ENCODE results near the gene DCP1A.
A peak's percentile ranks its signal among the peaks of the same experiment; 100 is the strongest.
"Not testable (repeated sequence)": the region's sequence is repeated elsewhere in the genome, so short reads cannot be mapped to it uniquely, and the experiment has no call there.

DCP1A gene

GRCh38 chr3:53261712-53262111 lies 85.6 kb downstream of the DCP1A start:
- no peak for DNase-seq

DNA sequence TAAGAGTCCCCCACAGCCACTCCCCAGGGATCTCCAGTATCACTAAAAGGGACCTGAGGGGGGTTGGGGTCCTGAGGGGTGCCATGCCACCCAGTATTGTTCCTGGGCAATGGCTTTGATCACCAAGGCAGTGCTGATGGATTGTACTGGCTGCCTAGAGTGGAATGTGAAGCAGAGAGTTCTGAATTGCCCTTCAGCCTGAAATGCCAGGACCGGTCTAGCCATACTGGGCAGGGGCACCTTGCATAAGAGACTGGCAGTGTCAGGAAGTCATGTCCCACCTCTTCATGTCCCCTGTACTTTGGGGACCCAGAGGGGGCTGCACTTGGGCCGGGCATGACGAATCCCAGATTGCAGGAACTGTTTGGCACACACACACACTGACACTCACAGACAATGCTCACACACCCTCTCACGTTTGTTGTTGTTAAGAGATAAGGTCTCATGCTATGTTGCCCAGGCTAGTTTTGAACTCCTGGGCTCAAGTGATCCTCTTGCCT lies 87.0 kb downstream of the DCP1A start:
- no peak for DNase-seq

DNA sequence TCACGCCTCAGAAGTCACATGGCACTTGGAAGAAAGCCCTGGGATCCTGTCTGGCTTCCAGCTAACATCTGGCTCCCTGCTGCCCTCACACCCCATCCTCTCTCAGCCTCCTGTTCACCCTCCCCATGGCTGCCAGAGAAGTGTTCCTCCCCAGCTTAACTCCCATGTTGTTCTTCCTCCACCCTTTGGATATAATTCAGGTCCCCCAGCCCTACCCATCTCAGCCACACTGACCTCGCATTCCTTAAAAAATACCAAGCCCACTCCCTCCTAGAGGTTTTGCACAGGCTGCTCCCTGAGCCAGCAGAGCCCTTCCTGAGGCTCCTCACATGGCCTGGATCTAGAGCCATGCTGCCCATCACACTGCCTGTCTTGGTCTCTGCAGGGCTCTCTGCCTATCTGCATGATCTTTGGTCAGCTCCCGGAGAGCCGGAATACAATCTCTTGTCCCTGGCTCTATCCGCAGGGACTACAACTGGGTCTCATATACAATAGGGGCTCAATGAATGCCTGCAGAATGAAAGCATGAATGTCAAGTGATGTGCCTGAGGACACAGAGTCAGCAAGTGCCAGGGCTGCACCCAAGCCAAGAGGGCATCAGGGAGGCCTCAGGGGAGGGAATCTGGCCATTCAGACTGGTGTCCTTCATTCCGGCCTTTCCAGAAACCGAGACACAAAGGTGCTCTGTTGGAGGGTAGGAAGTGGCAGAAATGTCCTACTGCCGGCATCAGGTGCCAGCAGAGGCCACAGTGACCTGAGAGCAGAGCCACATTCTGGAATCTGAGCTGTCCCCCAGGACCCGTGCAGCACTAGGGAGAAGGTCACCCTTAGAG lies 87.7 kb downstream of the DCP1A start:
- peak; percentile 3 for DNase-seq

- DNase-seq, result no peak
These were observed 88.5 kb downstream of the DCP1A start for GRCh38 chr3:53258600-53259426.

- no peak for DNase-seq
These were observed 89.9 kb downstream of the DCP1A start for GRCh38 chr3:53257465-53257864.

DNA sequence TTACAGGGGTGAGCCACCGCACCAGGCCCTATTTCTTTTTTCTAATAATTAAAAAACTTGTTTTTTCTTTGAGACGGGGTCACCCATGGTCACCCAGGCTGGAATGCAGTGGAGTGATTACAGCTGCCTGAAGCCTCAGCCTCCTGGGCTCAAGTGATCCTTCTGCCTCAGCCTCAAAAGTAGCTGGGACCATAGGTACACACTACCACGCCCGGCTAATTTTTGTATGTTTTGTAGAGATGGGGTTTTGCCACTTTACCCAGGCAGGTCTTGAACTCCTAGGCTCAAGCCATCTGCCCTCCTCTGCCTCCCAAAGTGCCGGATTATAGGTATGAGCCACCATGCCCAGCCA lies 90.7 kb downstream of the DCP1A start:
- no peak for DNase-seq

DNA sequence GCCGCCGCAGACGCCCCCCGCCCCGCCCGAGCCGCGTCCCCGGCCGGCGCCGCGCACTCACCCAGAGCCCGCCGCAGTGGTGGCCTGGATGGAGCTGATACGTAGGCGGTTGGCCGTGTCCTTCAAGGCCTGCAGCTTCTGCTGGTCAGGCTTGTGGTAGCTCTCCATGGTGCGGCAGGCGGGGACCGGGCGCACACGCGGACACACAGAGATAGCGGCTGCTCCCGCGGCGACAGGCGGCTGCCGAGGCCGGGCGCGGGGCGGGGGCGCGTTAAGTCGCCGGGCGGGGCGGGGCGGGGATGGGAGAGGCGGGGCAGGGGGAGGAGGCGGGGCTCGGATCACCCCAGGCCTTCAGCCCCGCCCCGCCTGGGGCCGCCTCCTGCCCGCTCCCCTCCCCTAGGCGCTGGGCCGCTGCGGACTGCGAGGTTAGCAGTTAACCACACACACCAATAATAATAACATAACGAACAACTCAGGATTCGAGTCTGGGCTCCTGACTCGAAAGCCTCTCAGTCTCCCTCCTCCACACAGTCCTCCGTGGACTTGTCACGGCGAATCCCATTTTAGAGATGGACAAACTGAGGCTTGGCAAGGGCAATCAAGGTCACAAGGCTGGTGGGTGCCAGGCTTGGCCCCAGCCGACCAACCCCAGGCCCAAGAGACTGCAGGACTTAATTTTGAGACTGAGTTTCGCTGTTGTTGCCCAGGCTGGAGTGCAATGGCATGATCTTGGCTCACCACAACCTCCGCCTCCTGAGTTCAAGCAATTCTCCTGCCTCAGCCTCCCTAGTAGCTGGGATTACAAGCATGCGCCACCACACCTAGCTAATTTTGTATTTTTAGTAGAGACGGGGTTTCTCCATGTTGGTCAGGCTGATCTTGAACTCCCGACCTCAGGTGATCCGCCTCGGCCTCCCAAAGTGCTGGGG lies 91.3 kb downstream of the DCP1A start, which contains the start of gene TKT:
Gene TKT, minus strand, starts transcription at position 248 of the 929 bp plus-strand sequence. Its CDS starts 80 bp downstream, at position 168.
- DNase-seq, result peak; percentile 69

DNA sequence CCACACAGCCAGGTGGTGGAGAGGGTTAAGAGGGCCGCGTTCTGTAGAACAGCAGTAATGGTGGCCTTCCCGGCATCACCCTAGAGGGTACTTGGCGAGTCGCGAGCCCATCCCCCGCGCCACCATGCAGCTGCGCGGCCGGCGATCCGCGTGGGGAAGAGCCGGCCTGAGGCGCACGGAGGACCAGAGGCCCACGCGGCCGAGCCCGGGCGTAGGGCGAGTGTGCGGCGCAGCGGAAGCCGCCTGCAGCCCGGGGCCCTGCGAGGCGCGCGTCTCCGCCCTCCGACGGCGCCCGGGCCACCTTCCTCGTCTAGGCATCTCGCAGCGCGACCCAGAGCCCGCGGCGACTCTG lies 91.9 kb downstream of the DCP1A start:
- peak; percentile 14 for DNase-seq

DNA sequence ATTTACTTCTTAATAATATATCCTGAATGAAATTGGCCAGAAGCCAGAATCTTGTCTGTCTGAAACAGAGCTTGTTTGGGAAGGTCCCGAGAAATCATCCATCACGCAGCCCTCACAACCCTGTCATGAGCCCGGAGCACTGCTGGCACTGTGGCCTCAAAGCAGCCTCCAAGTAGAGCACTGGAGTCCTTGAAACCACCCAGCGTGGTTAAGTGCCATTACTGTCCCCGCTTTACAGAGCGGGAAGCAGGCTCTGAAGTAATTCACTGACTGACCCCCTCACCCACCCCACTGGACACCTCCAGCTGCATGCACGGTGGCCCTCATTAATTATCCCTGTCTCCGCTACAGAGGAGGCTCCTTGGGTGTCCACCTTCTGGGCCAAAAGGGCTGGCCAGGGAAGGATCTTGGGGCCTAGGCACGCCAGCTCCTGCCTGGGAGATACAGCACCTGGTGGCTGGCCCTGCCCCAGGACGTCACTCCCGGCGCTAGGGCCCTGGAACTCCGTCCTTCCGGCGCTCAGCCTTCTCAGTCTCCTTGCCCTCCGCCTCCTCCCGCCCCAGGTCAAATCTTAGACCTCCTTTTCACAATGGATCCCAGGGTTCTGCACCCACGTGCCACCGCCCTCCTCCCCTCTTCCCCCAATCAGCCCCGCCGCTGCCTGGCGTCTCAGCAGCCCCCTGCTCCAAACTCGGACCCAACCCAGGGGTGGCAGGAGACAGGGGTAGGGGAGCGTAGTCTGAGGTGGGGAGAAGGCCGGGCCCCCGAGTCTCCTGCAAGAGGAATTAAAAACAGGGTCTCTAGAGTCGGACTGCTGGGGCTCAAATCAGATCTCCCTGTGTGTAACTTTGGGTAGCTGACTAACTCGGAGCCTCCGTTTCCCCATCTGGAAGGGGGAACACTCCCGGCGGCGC lies 92.6 kb downstream of the DCP1A start:
- DNase-seq, result peak; percentile 16

- no peak for DNase-seq
These were observed 93.4 kb downstream of the DCP1A start for GRCh38 chr3:53253707-53254508.

DNA sequence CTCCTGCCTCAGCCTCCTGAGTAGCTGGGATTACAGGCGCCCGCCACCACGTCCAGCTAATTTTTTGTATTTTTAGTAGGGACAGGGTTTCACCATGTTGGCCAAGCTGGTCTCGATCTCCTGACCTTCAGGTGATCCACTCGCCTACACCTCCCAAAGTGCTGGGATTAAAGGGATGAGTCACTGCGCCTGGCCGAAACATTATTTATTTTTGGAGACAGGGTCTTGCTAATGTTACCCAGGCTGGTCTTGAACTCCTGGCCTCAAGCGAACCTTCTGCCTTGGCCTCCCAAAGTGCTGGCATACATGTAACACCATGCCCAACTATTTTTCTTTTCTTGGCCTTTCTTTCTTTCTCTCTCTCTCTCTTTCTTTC lies 94.4 kb downstream of the DCP1A start:
- DNase-seq, result not testable (repeated sequence)

GRCh38 chr3:53252096-53252946 lies 95.0 kb downstream of the DCP1A start:
- no peak for DNase-seq

GRCh38 chr3:53250881-53251605 lies 96.3 kb downstream of the DCP1A start:
- no peak for DNase-seq

DNA sequence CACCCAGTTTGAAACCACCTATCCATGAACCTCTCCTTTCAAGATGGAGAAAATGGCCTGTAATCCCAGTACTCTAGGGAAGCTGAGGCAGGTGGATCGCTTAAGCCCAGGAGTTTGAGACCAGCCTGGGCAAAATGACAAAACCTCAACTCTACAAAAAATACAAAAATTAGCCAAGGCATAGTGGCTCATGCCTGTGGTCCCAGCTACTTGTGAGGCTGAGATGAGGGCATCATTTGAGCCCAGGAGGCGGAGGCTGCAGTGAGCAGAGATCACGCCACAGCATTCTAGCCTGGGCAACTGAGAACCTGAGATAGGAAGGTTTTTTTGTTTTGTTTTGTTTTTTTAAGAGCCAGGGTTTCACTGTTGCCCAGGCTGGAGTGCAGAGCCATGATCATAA lies 96.9 kb downstream of the DCP1A start:
- no peak for DNase-seq

GRCh38 chr3:53248161-53248560 lies 99.2 kb downstream of the DCP1A start:
- no peak for DNase-seq

- no peak for DNase-seq
These were observed 99.7 kb downstream of the DCP1A start for GRCh38 chr3:53247619-53248018.

- no peak for DNase-seq
These were observed 103.1 kb downstream of the DCP1A start for GRCh38 chr3:53244271-53244670.

DNA sequence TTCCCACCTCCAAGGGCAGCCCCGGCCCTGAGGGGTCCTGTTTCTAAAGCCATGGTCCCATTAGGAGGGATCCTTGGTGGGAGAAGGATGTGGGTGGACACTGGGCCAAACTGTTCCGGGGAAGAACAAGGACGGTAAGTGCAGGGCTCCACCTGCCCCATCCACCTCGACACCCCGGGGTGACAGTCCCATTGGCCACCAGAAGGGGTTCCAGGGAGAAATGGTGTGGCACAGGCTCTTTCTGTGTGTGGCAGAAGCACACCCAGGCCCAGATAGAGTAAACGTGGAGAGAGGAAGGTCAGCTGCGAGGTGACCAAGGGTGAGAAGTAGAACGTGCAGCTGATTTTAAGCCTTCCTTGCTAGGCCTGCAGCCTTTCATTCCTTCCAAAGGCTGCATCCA lies 103.6 kb downstream of the DCP1A start:
- no peak for DNase-seq

DNA sequence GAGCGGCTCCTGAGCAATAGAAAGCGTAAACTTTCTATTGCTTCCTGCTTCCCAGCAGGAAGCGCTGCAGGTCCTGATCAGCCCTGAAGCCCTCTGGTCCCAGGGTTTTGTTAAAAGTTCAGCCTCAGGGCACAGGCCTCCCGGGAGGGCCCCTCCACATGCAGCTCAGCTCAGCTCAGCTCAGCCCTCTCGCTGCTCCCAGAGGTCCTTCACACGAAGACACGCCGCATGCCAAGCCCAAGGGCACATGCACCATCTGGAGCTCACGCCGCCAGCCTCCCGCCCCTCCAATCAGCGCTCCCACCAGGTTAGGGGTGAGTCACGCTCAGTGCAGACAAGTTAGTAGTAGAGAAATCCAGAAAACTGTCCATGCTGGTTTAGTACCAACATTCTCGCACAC lies 104.2 kb downstream of the DCP1A start:
- DNase-seq, result peak; percentile 50

Data from NCI-H2171 (cell line).